Amniotic epithelial cell (primary cell): ENCODE measurements around the gene NID1.
"Not testable (repeated sequence)": the region's sequence is repeated elsewhere in the genome, so short reads cannot be mapped to it uniquely, and the experiment has no call there.

Source experiments
- DNase-seq: peaks from one replicate; pipeline ENCODE4 v3.0.0-alpha.2; 2010; ENCODE audit warnings: low read depth

The NID1 gene

GRCh38 chr1:236092899-236093298, 28.0 kb upstream of the NID1 start:
- DNase-seq, result no peak

- no peak for DNase-seq
Measured at GRCh38 chr1:236091933-236092318, 27.0 kb upstream of the NID1 start.

GRCh38 chr1:236090741-236091147, 25.9 kb upstream of the NID1 start:
- peak; percentile 26 for DNase-seq

- peak; percentile 92 for DNase-seq
Measured at GRCh38 chr1:236089046-236089773, 24.3 kb upstream of the NID1 start.

GRCh38 chr1:236086537-236086936, 21.6 kb upstream of the NID1 start:
- DNase-seq, result no peak

- no peak for DNase-seq
Measured at GRCh38 chr1:236085545-236086159, 20.8 kb upstream of the NID1 start.

GRCh38 chr1:236084386-236084730, 19.5 kb upstream of the NID1 start:
- no peak for DNase-seq

GRCh38 chr1:236083650-236084385, 18.9 kb upstream of the NID1 start:
- peak; percentile 87 for DNase-seq

GRCh38 chr1:236082526-236082925, 17.6 kb upstream of the NID1 start:
- peak; percentile 23 for DNase-seq

- DNase-seq, result no peak
Measured at GRCh38 chr1:236081546-236082227, 16.8 kb upstream of the NID1 start.

GRCh38 chr1:236079703-236080102, 14.8 kb upstream of the NID1 start:
- no peak for DNase-seq

GRCh38 chr1:236078993-236079392, 14.1 kb upstream of the NID1 start:
- no peak for DNase-seq

- DNase-seq, result not testable (repeated sequence)
Measured at GRCh38 chr1:236078077-236078476, 13.2 kb upstream of the NID1 start.

- DNase-seq, result no peak
Measured at GRCh38 chr1:236075848-236076247, 11.0 kb upstream of the NID1 start.

- no peak for DNase-seq
Measured at GRCh38 chr1:236073307-236073897, 8.5 kb upstream of the NID1 start.

- no peak for DNase-seq
Measured at GRCh38 chr1:236072001-236072400, 7.1 kb upstream of the NID1 start.

GRCh38 chr1:236070753-236071152, 5.9 kb upstream of the NID1 start:
- DNase-seq, result no peak

- no peak for DNase-seq
Measured at GRCh38 chr1:236069796-236070195, 4.9 kb upstream of the NID1 start.

GRCh38 chr1:236067854-236068454, 3.1 kb upstream of the NID1 start:
- DNase-seq, result peak; percentile 32

- no peak for DNase-seq
Measured at GRCh38 chr1:236066828-236067386, 2.0 kb upstream of the NID1 start.

GRCh38 chr1:236066054-236066453, 1.2 kb upstream of the NID1 start:
- no peak for DNase-seq
